HEK293 (cell line): Measurements from ENCODE around the gene ZNF76.

ENCODE experiments used
- CTCF ChIA-PET: fragments of 350-600 bp; formaldehyde crosslinking; extraction: SDS; loops from one replicate; lab custom pipeline; 2021; ENCODE audit warnings: antibody characterized with exemption; lab: Yijun Ruan, JAX
- POLR2A ChIA-PET: fragments of 300-600 bp; formaldehyde crosslinking; extraction: SDS; loops from one replicate; lab custom pipeline; 2020; ENCODE audit warnings: antibody characterized with exemption, inconsistent platforms; lab: Yijun Ruan, JAX
- H3K27ac ChIP-seq: fragments of 200-500 bp; sonication (Bioruptor generic); 2 replicates; pipeline ENCODE4 v1.5.1; 2014; ENCODE audit warnings: low read depth, low read length, control low read depth, inconsistent platforms; ENCODE audit errors: extremely low read depth
- H3K36me3 ChIP-seq, 2 experiments: fragments of 200-500 bp in 1 of 2; sonication (Bioruptor generic) in 1 of 2; 1 replicate in 1 of 2; 2 replicates in 1 of 2; pipeline ENCODE4 v1.5.1; 2014 to 2017; ENCODE audit warnings: inconsistent platforms in 2 of 2, low read length in 2 of 2; ENCODE audit not compliant: control insufficient read depth in 2 of 2, insufficient read depth in 1 of 2
- H3K4me1 ChIP-seq: fragments of 200-500 bp; sonication (Bioruptor generic); 2 replicates; pipeline ENCODE4 v1.5.1; 2014; ENCODE audit warnings: mild to moderate bottlenecking, low read length, inconsistent platforms; ENCODE audit not compliant: control insufficient read depth, insufficient read depth
- H3K4me3 ChIP-seq: 2 replicates; pipeline ENCODE4 v1.5.1; 2011; ENCODE audit warnings: low read depth, mild to moderate bottlenecking, control low read depth, low read length, moderate library complexity
- H3K9me3 ChIP-seq: fragments of 200-500 bp; sonication (Bioruptor generic); 2 replicates; pipeline ENCODE4 v1.5.1; 2014; ENCODE audit warnings: low read depth, low read length, inconsistent platforms; ENCODE audit not compliant: control insufficient read depth, insufficient read depth
- BCL11A ChIP-seq: fragments of 450-650 bp; formaldehyde crosslinking; IDR thresholded peaks from 2 replicates; pipeline ENCODE4 v1.5.1; 2016; ENCODE audit warnings: low read depth, missing biosample characterization, missing genetic modification characterization
- GLIS1 ChIP-seq: fragments of 450-650 bp; formaldehyde crosslinking; IDR thresholded peaks from 2 replicates; pipeline ENCODE4 v1.5.1; 2016; ENCODE audit warnings: missing biosample characterization, missing genetic modification characterization
- HIC1 ChIP-seq: fragments of 450-650 bp; formaldehyde crosslinking; IDR thresholded peaks from 2 replicates; pipeline ENCODE4 v1.5.1; 2016; ENCODE audit warnings: missing biosample characterization, missing genetic modification characterization
- HOXD13 ChIP-seq: sonication (generic); formaldehyde crosslinking; IDR thresholded peaks from 2 replicates; pipeline ENCODE4 v1.8.0; 2022; ENCODE audit warnings: missing genetic modification reagents, borderline replicate concordance
- PRDM10 ChIP-seq: fragments of 450-650 bp; formaldehyde crosslinking; IDR thresholded peaks from 2 replicates; pipeline ENCODE4 v1.5.1; 2016; ENCODE audit warnings: missing biosample characterization, missing genetic modification characterization
- ZBTB6 ChIP-seq: fragments of 450-650 bp; formaldehyde crosslinking; IDR thresholded peaks from 2 replicates; pipeline ENCODE4 v1.5.1; 2017; ENCODE audit warnings: missing biosample characterization, missing genetic modification characterization
- ZNF114 ChIP-seq: fragments of 450-650 bp; formaldehyde crosslinking; IDR thresholded peaks from 2 replicates; pipeline ENCODE4 v1.5.0; 2017; ENCODE audit warnings: missing biosample characterization, missing genetic modification characterization
- ZNF174 ChIP-seq: fragments of 450-650 bp; formaldehyde crosslinking; IDR thresholded peaks from 2 replicates; pipeline ENCODE4 v1.5.0; 2017; ENCODE audit warnings: missing biosample characterization, mild to moderate bottlenecking, missing genetic modification characterization
- ZNF23 ChIP-seq: fragments of 450-650 bp; formaldehyde crosslinking; IDR thresholded peaks from 2 replicates; pipeline ENCODE4 v1.5.1; 2016; ENCODE audit warnings: missing biosample characterization, missing genetic modification characterization, borderline replicate concordance
- ZNF449 ChIP-seq: fragments of 450-650 bp; formaldehyde crosslinking; IDR thresholded peaks from 2 replicates; pipeline ENCODE4 v1.5.1; 2017; ENCODE audit warnings: missing biosample characterization, mild to moderate bottlenecking, missing genetic modification characterization, moderate library complexity
- ZNF473 ChIP-seq: fragments of 450-650 bp; formaldehyde crosslinking; IDR thresholded peaks from 2 replicates; pipeline ENCODE4 v1.5.1; 2017; ENCODE audit warnings: missing biosample characterization, missing genetic modification characterization
- ZNF488 ChIP-seq: fragments of 450-650 bp; formaldehyde crosslinking; IDR thresholded peaks from 2 replicates; pipeline ENCODE4 v1.5.1; 2016; ENCODE audit warnings: missing biosample characterization, missing genetic modification characterization

The ZNF76 gene

GRCh38 chr6:35242486-35242885 is 17.0 kb upstream of the ZNF76 start:
- Histone ChIP-seq H3K27ac (no peak overlapping the region), H3K36me3 (peaks cover 5 to 62% of the 10 kb centered on the region in 2 experiments; a peak in 2 of 3 replicates), H3K9me3 (no peaks in the 10 kb centered on the region), H3K4me1 (no peaks in the 10 kb centered on the region), H3K4me3 (no peak overlapping the region)
- TF ChIP-seq ZNF488 (tag by site-specific recombination) (no peak), GLIS1 (tag by site-specific recombination) (0 out of 2 replicates have a peak, but pooled peaks have one; percentile 11)
- ChIA-PET POLR2A (no interaction called here), CTCF (interaction anchor here (0.6 to 9.4 kb wide), 10 partner anchors 12 to 256 kb away, joined by 3 to 191 read pairs (median 50); partner anchors contain the start of genes SCUBE3, TCP11 and ZNF76)

- ChIA-PET CTCF (interaction anchor here (0.6 to 9.4 kb wide), 6 partner anchors 14 to 246 kb away, joined by 3 to 191 read pairs (median 58); partner anchors contain the start of genes SCUBE3, TCP11 and ZNF76), POLR2A (no interaction called here)
- no peak overlapping the region for H3K4me3 ChIP-seq
- no peaks in the 10 kb centered on the region for H3K4me1 ChIP-seq
- H3K9me3 ChIP-seq, result no peaks in the 10 kb centered on the region
- H3K27ac ChIP-seq, result no peak overlapping the region
- peaks cover 5 to 61% of the 10 kb centered on the region in 2 experiments; a peak in 2 of 3 replicates for H3K36me3 ChIP-seq
- TF ChIP-seq ZNF174 (tag by site-specific recombination), result no peak
- TF ChIP-seq PRDM10 (tag by site-specific recombination), result no peak
- TF ChIP-seq ZNF473 (tag by site-specific recombination), result no peak
Observed at GRCh38 chr6:35242906-35243305, 16.6 kb upstream of the ZNF76 start.

GRCh38 chr6:35243386-35243958 is 16.1 kb upstream of the ZNF76 start:
- TF ChIP-seq HOXD13 (CRISPR knock-in tag), result no peak
- no peak for TF ChIP-seq BCL11A
- no peak for TF ChIP-seq ZNF449 (tag by site-specific recombination)
- TF ChIP-seq HIC1 (tag by site-specific recombination), result peak; percentile 38; the same call in 1 of the 2 replicates
- no peak for TF ChIP-seq ZNF114 (tag by site-specific recombination)
- TF ChIP-seq ZNF23 (tag by site-specific recombination), result no peak
- no peak for TF ChIP-seq ZBTB6 (tag by site-specific recombination)
- TF ChIP-seq, all 188 proteins: peak for 1
- peaks cover 5 to 55% of the 10 kb centered on the region in 2 experiments; a peak in 2 of 3 replicates for H3K36me3 ChIP-seq
- CTCF ChIA-PET, result interaction anchor here (0.6 to 9.4 kb wide), 4 partner anchors 35 to 247 kb away, joined by 3 to 191 read pairs (median 104); partner anchors contain the start of genes SCUBE3 and TCP11
- H3K9me3 ChIP-seq, result no peaks in the 10 kb centered on the region
- H3K4me1 ChIP-seq, result no peaks in the 10 kb centered on the region
- POLR2A ChIA-PET, result no interaction called here
- H3K4me3 ChIP-seq, result no peak overlapping the region
- H3K27ac ChIP-seq, result no peak overlapping the region
